ENCODE measurements around the gene EFEMP2. TPM values are rescaled to one million over a fixed set of nuclear protein-coding genes. Genes with fewer than 3 reads are reported as not detected.
A peak's percentile ranks its signal among the peaks of the same experiment; 100 is the strongest.

Gene EFEMP2
- total and polyA plus RNA-seq, 10 of the 15 experiments (the other 5 are each of a cell fraction or from before 2014, with no cell fraction given) = 0.24 to 13.2 (median 1.3) TPM; not detected in 1

- 92% methylated on average over 35 of the region's 35 CpGs for WGBS (ENCODE audit: insufficient coverage, insufficient replicate concordance, low lambda C conversion rate, missing lambda C conversion rate)
- peaks cover 34% of the 10 kb centered on the region for H3K79me2 ChIP-seq (ENCODE audit: control insufficient read depth, insufficient read depth, low read length)
- peak overlapping the region; percentile 91 for H3K27ac ChIP-seq (ENCODE audit: control insufficient read depth, insufficient read depth)
- no peak for DNase-seq (ENCODE audit: low read depth, low spot score)
- H3K9ac ChIP-seq (ENCODE audit: control insufficient read depth, insufficient read depth, low read length) = peak overlapping the region; percentile 99
- no peaks in the 10 kb centered on the region for H3K9me3 ChIP-seq (replicated peaks; ENCODE audit: control insufficient read depth, insufficient read depth, low read length)
- H3K4me3 ChIP-seq = peak overlapping the region; percentile 82
- intact Hi-C loops (cut with micrococcal nuclease; ENCODE audit: unreplicated experiment) = loop anchor here (2.0 kb wide), 1 partner anchor 43 kb away; the partner anchor contains the start of gene SART1
- ChIA-PET CTCF (interaction anchor here (0.7 to 2.1 kb wide), 9 partner anchors 11 to 206 kb away, joined by 3 to 9 read pairs (median 4); partner anchors contain the start of genes CCDC85B and KAT5), SMC1A (ENCODE audit: uncharacterized antibody, unreplicated experiment) (interaction anchor here (0.7 to 1.7 kb wide), 3 partner anchors 19 to 28 kb away, joined by 3 to 6 read pairs (median 5); no protein-coding TSS in a partner anchor), RAD21 (ENCODE audit: unreplicated experiment) (interaction anchor here (1.0 to 1.1 kb wide), 3 partner anchors 24 to 58 kb away, joined by 3 to 4 read pairs (median 4); partner anchors contain the start of genes CCDC85B and MUS81), POLR2A (interaction anchor here (0.6 to 2.5 kb wide), 8 partner anchors 16 to 351 kb away, joined by 3 to 17 read pairs (median 6); partner anchors contain the start of genes CCDC85B, FIBP and FOSL1)
- in situ Hi-C loops (cut with MboI) = no loop called here
- ATAC-seq = no peak
- no peaks in the 10 kb centered on the region; a peak in 2 of 4 replicates for H3K36me3 ChIP-seq (ENCODE audit: control insufficient read depth in 2 of 2, insufficient read depth in 2 of 2, low read length in 1 of 2)
- no peak overlapping the region for H2AFZ ChIP-seq (ENCODE audit: control insufficient read depth, low read depth, low read length)
- no peak for TF ChIP-seq E2F8 (IDR thresholded peaks at IDR 0.05; ENCODE audit: low read depth, partially characterized antibody)
- TF ChIP-seq SRF (IDR thresholded peaks at IDR 0.05; ENCODE audit: low read depth in 2 of 2, low read length in 2 of 2) = 0 out of 4 replicates have a peak, but pooled peaks of 1 of the 2 experiments have one; percentile 3
- TF ChIP-seq ZBTB4 (CRISPR knock-in tag; IDR thresholded peaks at IDR 0.05) = 0 out of 2 replicates have a peak, but pooled peaks have one; percentile 19
- peak; percentile 54 for TF ChIP-seq POLR2A (IDR thresholded peaks at IDR 0.05; ENCODE audit: low read depth, low read length)
- H4K20me1 ChIP-seq (ENCODE audit: control insufficient read depth, insufficient read depth) = no peaks in the 10 kb centered on the region
- peak overlapping the region; percentile 87 for H3K4me2 ChIP-seq (ENCODE audit: control insufficient read depth, insufficient read depth)
- peaks cover 30% of the 10 kb centered on the region for H3K4me1 ChIP-seq (ENCODE audit: control insufficient read depth, insufficient read depth, low read length)
- BruUV-seq (replicated peaks) = no TSS peak
- FAIRE-seq = no peak
- H3K27me3 ChIP-seq (replicated peaks in 1 of 2; ENCODE audit: control insufficient read depth in 2 of 2, insufficient read depth in 2 of 2, low read length in 1 of 2) = no peaks in the 10 kb centered on the region
These were observed 45.0 kb upstream of the EFEMP2 start for GRCh38 chr11:65917434-65918210.

All from GM12878 (cell line).